Measurements from ENCODE around the gene POU2AF1.

DNA sequence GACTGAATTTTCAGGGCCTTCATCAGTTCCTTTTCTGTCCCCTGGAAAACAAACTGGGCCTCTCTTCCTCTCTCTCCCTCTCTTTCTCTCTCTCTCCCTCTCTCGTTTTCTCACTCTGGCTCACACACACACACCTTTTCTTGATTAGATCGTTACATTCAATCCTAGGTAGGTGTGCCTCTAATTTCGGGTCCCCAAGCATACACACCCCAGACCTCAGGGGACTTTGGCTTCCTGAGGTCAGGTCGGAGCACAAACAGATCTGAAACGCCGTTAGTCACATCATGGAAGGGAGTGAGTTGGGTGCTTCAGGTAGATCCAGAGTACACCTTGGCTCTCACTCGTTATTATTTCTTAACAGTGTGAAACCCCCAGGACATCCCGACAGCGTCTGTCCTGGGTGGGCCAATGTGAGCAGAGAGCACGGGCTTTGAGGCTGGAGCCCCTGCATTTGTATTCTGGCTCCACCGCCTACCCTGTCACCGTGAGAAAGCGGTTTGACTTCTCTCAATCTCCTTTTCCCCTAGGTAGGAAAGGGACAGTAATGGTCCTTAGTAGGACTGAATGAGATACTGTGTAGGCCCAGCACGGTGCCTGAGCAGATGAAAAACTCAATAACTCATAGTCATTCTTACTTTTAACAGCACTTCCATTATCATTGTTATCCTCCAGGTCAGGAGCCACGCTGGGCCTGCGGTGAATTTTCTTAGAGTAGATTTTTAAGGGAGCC, 37.3 kb upstream of the POU2AF1 start:
- no peak for TF ChIP-seq SP1 (IDR thresholded peaks at IDR 0.05)
- TF ChIP-seq ELF4 (IDR thresholded peaks at IDR 0.05): no peak
- no peak for TF ChIP-seq NFRKB (IDR thresholded peaks at IDR 0.05)
- TF ChIP-seq BHLHE40 (IDR thresholded peaks at IDR 0.05; ENCODE audit: borderline replicate concordance): no peak
- TF ChIP-seq TARDBP (IDR thresholded peaks at IDR 0.05): no peak
- TF ChIP-seq FOXA1 (IDR thresholded peaks at IDR 0.05): no peak
- TF ChIP-seq FOXK2 (IDR thresholded peaks at IDR 0.05): no peak
- no peak for TF ChIP-seq FOXM1 (IDR thresholded peaks at IDR 0.05; ENCODE audit: borderline replicate concordance)
- TF ChIP-seq, protein P1, sequence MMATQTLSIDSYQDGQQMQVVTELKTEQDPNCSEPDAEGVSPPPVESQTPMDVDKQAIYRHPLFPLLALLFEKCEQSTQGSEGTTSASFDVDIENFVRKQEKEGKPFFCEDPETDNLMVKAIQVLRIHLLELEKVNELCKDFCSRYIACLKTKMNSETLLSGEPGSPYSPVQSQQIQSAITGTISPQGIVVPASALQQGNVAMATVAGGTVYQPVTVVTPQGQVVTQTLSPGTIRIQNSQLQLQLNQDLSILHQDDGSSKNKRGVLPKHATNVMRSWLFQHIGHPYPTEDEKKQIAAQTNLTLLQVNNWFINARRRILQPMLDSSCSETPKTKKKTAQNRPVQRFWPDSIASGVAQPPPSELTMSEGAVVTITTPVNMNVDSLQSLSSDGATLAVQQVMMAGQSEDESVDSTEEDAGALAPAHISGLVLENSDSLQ (IDR thresholded peaks at IDR 0.05): no peak

Data from HEK293T (cell line).